WTC11 (cell line): Measurements from ENCODE around the gene HOXC5. TPM values are rescaled to one million over a fixed set of nuclear protein-coding genes. Genes with fewer than 3 reads are reported as not detected.
"Not testable (repeated sequence)": the region's sequence is repeated elsewhere in the genome, so short reads cannot be mapped to it uniquely, and the experiment has no call there.

Source experiments
- ATAC-seq: fragments of 200-7000 bp; cut with Tn5 transposase; 2 replicates; pipeline ENCODE4 v1.10.0; 2021; ENCODE audit warnings: mild to moderate bottlenecking, moderate library complexity
- CTCF ChIA-PET: fragments of 300-600 bp; sonication (Branson Sonifier 250); formaldehyde crosslinking; loops from one replicate; lab custom pipeline; 2021; ENCODE audit warnings: antibody characterized with exemption; lab: Charles Lee
- POLR2A ChIA-PET: fragments of 350-600 bp; sonication (Branson Sonifier 250); formaldehyde crosslinking; loops from one replicate; lab custom pipeline; 2021; ENCODE audit warnings: antibody characterized with exemption; lab: Charles Lee
- DNase-seq: peaks from one replicate; pipeline ENCODE4 v3.0.0; 2021; ENCODE audit warnings: low spot score
- H3K27ac Mint-ChIP-seq: 2 replicates; pipeline ENCODE4 v1.8.0; 2021; ENCODE audit warnings: mixed read lengths
- H3K27me3 Mint-ChIP-seq: 2 replicates; pipeline ENCODE4 v1.8.0; 2021; ENCODE audit warnings: low read depth, mild to moderate bottlenecking, moderate library complexity, mixed read lengths
- H3K36me3 Mint-ChIP-seq: 2 replicates; pipeline ENCODE4 v1.8.0; 2021; ENCODE audit warnings: mixed read lengths
- H3K4me1 Mint-ChIP-seq: 2 replicates; pipeline ENCODE4 v1.8.0; 2022; ENCODE audit warnings: mixed read lengths
- H3K4me3 Mint-ChIP-seq: 2 replicates; pipeline ENCODE4 v1.8.0; 2021; ENCODE audit warnings: mild to moderate bottlenecking, moderate library complexity, mixed read lengths
- H3K9me3 Mint-ChIP-seq: 2 replicates; pipeline ENCODE4 v1.8.0; 2021; ENCODE audit warnings: mixed read lengths
- JAZF1 ChIP-seq: fragments of 250-450 bp; sonication (Bioruptor Pico); IDR thresholded peaks from 2 replicates; pipeline ENCODE4 v1.9.0; 2021; ENCODE audit warnings: moderate library complexity, mild to moderate bottlenecking, inconsistent platforms
- ZBTB43 ChIP-seq: sonication (generic); formaldehyde crosslinking; IDR thresholded peaks from 2 replicates; pipeline ENCODE4 v1.8.1; 2023; ENCODE audit warnings: mild to moderate bottlenecking, missing genetic modification reagents
- ZNF121 ChIP-seq: sonication (generic); formaldehyde crosslinking; IDR thresholded peaks from 2 replicates; pipeline ENCODE4 v1.8.0; 2023; ENCODE audit warnings: missing genetic modification reagents
- microRNA-seq: library from miRNA; unstranded; fragments of <30 nt; microRNA quantifications from one replicate; pipeline ENCODE4 v1.2.0, GENCODE V29; 2022; ENCODE audit warnings: borderline number of aligned reads
- total RNA-seq: library from RNA; stranded (reverse); gene quantifications from 3 replicates; pipeline ENCODE4 v1.2.3, GENCODE V29; 2021

The HOXC5 gene
- total RNA-seq, 1 experiment from 2014 or later = not detected

GRCh38 chr12:54081581-54082396 lies 48.9 kb downstream of the HOXC5 start:
- CTCF ChIA-PET = interaction anchor here (0.6 kb wide), 2 partner anchors 87 to 304 kb away, joined by 3 to 4 read pairs; no protein-coding TSS in a partner anchor
- H3K4me1 Mint-ChIP-seq = peaks cover 56% of the 10 kb centered on the region
- not testable (repeated sequence) for H3K36me3 Mint-ChIP-seq
- 0 out of 2 replicates have a peak, but pooled peaks have one; percentile 18 for TF ChIP-seq ZNF121 (CRISPR knock-in tag)
- TF ChIP-seq, all 79 proteins: peak for 1; not testable (repeated sequence) for 78
- ATAC-seq, POLR2A ChIA-PET, H3K9me3 Mint-ChIP-seq: not testable (repeated sequence)
- H3K4me3 Mint-ChIP-seq = peak overlapping the region; percentile 65
- peaks cover 99% of the 10 kb centered on the region for H3K27me3 Mint-ChIP-seq
- H3K27ac Mint-ChIP-seq = peak overlapping the region; percentile 65; the same call in 1 of the 2 replicates
- DNase-seq = peak; percentile 65

- DNase-seq (peak; percentile 53), ATAC-seq (0 out of 2 replicates have a peak, but pooled peaks have one; percentile 30)
- no peaks in the 10 kb centered on the region for H3K9me3 Mint-ChIP-seq
- no peaks in the 10 kb centered on the region for H3K36me3 Mint-ChIP-seq
- peaks cover 50% of the 10 kb centered on the region for H3K4me1 Mint-ChIP-seq
- peak overlapping the region; percentile 65 for H3K4me3 Mint-ChIP-seq
- no peak overlapping the region for H3K27ac Mint-ChIP-seq
- POLR2A ChIA-PET = no interaction called here
- CTCF ChIA-PET = interaction anchor here (0.6 kb wide), 3 partner anchors 42 to 303 kb away, joined by 3 to 4 read pairs (median 3); no protein-coding TSS in a partner anchor
- TF ChIP-seq JAZF1 (no peak), ZBTB43 (CRISPR knock-in tag) (no peak)
- peaks cover 99% of the 10 kb centered on the region for H3K27me3 Mint-ChIP-seq
Observed at GRCh38 chr12:54082397-54082892, 49.6 kb downstream of the HOXC5 start.

Small RNA genes lying within 50 kb of the gene (microRNA-seq; reads per million reads assigned to microRNA genes)
- gene MIR196A2 (1.4 reads per million), gene MIR615 (not detected)

Other genes with a start within 250 kb of the HOXC5 start
- gene HOXC13, start 94.2 kb upstream of the HOXC5 start, total RNA-seq = 0.09 TPM in 1 of 3 replicates, not detected in the others
- gene HOXC12, start 78.1 kb upstream of the HOXC5 start, total RNA-seq = not detected in 3 replicates
- gene HOXC11, start 59.9 kb upstream of the HOXC5 start, total RNA-seq = not detected in 3 replicates
- gene HOTAIR, start 58.1 kb upstream of the HOXC5 start, total RNA-seq = not detected in 3 replicates
- gene HOXC10, start 47.9 kb upstream of the HOXC5 start, total RNA-seq = 0.09 TPM in 1 of 3 replicates, not detected in the others
- gene HOXC9, start 32.9 kb upstream of the HOXC5 start, total RNA-seq = not detected in 3 replicates
- not detected in 3 replicates for gene HOXC8, start 24.1 kb upstream of the HOXC5 start, total RNA-seq
- gene HOXC6, start 4.6 kb upstream of the HOXC5 start, total RNA-seq = not detected in 3 replicates
- gene HOXC4, start 20.8 kb downstream of the HOXC5 start, total RNA-seq = 0.14 to 0.46 TPM (median 0.30 TPM) in 3 replicates
- gene SMUG1, start 155.9 kb downstream of the HOXC5 start, total RNA-seq = 19.2 to 27.5 TPM (median 26.3 TPM) in 3 replicates
- gene CBX5, start 247.1 kb downstream of the HOXC5 start, total RNA-seq = 182 to 218 TPM (median 216 TPM) in 3 replicates
- 2,589 to 2,788 TPM (median 2,737 TPM) in 3 replicates for gene HNRNPA1, start 247.7 kb downstream of the HOXC5 start, total RNA-seq